Ascending aorta (tissue), 2 donors: ENCODE data around the gene PRXL2B. TPM values are rescaled to one million over a fixed set of nuclear protein-coding genes. Genes with fewer than 3 reads are reported as not detected.
"Not testable (repeated sequence)": the region's sequence is repeated elsewhere in the genome, so short reads cannot be mapped to it uniquely, and the experiment has no call there.

Source experiments
- DNase-seq, 2 donors: peaks; one replicate each; pipeline ENCODE4 v3.0.0-alpha.2; 2019; ENCODE audit warnings: low spot score in 2 of 2
- H3K27ac ChIP-seq, 2 donors: fragments of 200-600 bp; sonication (generic); one replicate each; pipeline ENCODE4 v1.5.1; 2016 to 2017; ENCODE audit warnings: mild to moderate bottlenecking in 1 of 2
- H3K27me3 ChIP-seq: fragments of 200-600 bp; sonication (generic); one replicate; pipeline ENCODE4 v1.5.1; 2017
- H3K36me3 ChIP-seq, 2 donors: fragments of 200-600 bp; sonication (generic); one replicate each; pipeline ENCODE4 v1.5.1; 2016
- H3K4me1 ChIP-seq, 2 donors: fragments of 200-600 bp; sonication (generic); one replicate each; pipeline ENCODE4 v1.5.1; 2016 to 2017; ENCODE audit warnings: mild to moderate bottlenecking in 1 of 2
- H3K4me3 ChIP-seq, 2 donors: fragments of 200-600 bp; sonication (generic); one replicate each; pipeline ENCODE4 v1.5.1; 2016 to 2017; ENCODE audit warnings: mild to moderate bottlenecking in 1 of 2
- H3K9me3 ChIP-seq, 2 donors: fragments of 200-600 bp; sonication (generic); one replicate each; pipeline ENCODE4 v1.5.1; 2016
- intact Hi-C: fragments of 100-400 bp; cut with DNase I; formaldehyde crosslinking; loops from one replicate; pipeline ENCODE4 v1.15.1; 2023
- total RNA-seq: library from RNA; depleted of rRNA; stranded (reverse); fragments of >200 nt; gene quantifications from one replicate; pipeline ENCODE4 v1.1.0, GENCODE V29; 2016
- TF ChIP-seq, protein P1 (sequence below), 3 experiments: fragments of 200-600 bp in 2 of 3; fragments of 450-650 bp in 1 of 3; sonication (generic) in 2 of 3; IDR thresholded peaks; one replicate each; pipeline ENCODE4 v1.5.1; 2016 to 2019; ENCODE audit warnings: antibody characterized with exemption in 3 of 3, mild to moderate bottlenecking in 1 of 3, moderate library complexity in 1 of 3

Gene PRXL2B
- total RNA-seq, 1 donor from 2014 or later, result 20.1 TPM

DNA sequence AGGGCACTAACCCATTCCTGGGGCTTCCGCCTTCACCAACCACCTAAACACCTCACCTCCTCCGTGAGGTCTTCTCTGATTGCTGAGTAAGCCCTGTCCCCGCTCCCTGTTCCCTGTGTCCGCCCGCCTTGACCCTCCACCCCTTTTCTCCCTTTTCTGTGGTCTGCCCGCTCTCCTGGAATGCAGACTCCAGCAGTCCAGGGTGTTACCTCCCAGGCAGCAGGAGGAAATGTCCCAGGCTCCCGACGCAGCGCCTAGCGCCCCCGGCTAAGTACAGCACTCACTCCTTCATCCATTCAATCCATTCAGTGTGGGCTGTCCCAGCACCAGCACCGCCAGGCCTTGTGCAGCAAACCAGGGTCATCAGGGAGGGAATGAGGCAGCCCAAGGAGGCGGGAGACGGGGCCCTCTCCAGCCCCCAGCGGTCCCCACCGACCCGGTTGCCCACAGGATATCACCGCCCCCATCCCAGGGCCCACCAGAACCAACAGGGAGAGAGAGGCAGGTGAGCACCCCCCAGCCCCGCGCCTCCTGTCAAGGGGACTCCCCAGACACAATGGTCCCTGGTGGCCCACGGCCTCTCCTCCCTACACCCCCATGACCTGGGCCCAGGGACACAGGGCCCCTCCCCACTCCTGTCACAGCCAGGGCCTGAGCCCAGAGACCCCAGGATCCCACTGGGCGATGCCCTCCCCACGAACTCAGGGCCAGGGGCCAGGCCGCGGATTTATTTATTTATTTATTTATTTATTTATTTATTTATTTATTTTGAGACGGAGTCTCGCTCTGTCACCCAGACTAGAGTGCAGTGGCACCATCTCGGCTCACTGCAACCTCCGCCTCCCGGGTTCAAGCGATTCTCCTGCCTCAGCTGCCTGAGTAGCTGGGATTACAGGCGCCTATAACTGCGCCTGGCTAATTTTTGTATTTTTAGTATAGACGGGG lies 20.2 kb upstream of the PRXL2B start:
- intact Hi-C loops, result no loop called here
- no peaks in the 10 kb centered on the region for H3K4me1 ChIP-seq
- H3K9me3 ChIP-seq, result no peaks in the 10 kb centered on the region
- TF ChIP-seq, protein P1, sequence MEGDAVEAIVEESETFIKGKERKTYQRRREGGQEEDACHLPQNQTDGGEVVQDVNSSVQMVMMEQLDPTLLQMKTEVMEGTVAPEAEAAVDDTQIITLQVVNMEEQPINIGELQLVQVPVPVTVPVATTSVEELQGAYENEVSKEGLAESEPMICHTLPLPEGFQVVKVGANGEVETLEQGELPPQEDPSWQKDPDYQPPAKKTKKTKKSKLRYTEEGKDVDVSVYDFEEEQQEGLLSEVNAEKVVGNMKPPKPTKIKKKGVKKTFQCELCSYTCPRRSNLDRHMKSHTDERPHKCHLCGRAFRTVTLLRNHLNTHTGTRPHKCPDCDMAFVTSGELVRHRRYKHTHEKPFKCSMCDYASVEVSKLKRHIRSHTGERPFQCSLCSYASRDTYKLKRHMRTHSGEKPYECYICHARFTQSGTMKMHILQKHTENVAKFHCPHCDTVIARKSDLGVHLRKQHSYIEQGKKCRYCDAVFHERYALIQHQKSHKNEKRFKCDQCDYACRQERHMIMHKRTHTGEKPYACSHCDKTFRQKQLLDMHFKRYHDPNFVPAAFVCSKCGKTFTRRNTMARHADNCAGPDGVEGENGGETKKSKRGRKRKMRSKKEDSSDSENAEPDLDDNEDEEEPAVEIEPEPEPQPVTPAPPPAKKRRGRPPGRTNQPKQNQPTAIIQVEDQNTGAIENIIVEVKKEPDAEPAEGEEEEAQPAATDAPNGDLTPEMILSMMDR (IDR thresholded peaks at IDR 0.05), result no peak
- peaks cover 0 to 6% of the 10 kb centered on the region in 2 donors for H3K36me3 ChIP-seq
- no peak overlapping the region for H3K4me3 ChIP-seq
- no peak for DNase-seq
- H3K27me3 ChIP-seq, result no peaks in the 10 kb centered on the region
- no peak overlapping the region for H3K27ac ChIP-seq

DNA sequence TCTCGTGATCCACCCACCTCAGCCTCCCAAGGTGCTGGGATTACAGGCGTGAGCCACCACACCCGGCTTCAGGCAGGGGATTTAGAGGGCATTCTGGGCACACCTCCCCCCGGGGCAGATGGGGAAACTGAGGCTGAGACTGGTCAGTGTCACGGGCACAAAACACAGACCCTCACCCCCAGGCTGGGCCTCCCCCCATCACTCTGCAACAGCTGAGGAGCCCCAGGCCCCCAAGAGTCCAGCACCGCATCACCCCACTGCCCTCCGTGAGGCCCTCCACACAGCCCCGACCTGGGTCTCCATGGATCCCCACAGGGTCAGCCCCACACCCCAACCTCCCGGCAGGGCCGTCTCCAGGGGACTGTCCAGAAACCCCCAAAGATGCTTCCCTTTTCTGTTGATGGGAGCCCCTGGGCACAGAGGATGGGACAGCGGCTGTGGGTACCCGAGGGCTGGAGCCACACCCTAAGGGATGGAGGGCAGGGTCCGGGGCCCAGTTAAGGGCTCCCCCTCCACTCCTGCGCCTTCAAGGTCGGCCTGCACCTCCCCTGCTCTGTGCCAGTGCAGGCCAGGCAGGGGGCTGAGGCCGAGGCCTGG lies 19.4 kb upstream of the PRXL2B start:
- no peak for DNase-seq
- intact Hi-C loops, result no loop called here
- Histone ChIP-seq H3K36me3 (peaks cover 0 to under 1% of the 10 kb centered on the region in 2 donors), H3K27ac (no peak overlapping the region), H3K9me3 (no peaks in the 10 kb centered on the region), H3K4me1 (no peaks in the 10 kb centered on the region), H3K27me3 (no peaks in the 10 kb centered on the region), H3K4me3 (no peak overlapping the region)
- TF ChIP-seq, protein P1 (IDR thresholded peaks at IDR 0.05), result no peak

DNA sequence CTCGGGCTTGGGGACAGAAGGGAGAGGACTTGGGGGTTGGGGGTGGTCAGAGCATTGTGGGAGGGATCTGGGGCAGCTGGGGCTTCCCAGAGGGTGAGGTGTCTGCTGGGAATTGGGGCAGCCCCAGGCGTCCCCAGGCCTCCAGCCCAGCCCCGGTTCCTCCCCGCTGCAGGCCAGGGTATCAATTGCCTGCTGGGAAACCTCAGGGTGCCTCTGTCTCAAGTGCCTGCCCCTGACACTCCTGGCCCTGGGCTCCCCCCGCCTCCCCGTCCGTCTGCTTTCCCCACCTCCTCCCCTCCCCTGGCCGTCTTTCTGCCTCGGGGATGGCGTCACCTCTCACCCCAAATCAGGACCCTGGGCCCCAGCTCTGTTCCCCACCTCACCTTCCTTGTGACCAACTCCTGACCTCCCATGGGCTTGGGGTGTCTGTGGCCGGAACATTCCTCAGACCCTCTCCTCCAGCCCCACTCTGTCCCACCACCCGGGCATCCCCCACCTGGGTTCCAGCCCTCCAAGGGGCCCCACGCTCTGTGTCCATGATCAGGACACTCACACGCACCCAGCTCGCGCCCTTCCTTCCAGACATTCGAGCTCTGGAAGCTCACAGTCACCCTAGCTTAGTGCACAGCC lies 18.3 kb upstream of the PRXL2B start:
- H3K4me3 ChIP-seq, H3K4me1 ChIP-seq, intact Hi-C loops, H3K36me3 ChIP-seq, H3K9me3 ChIP-seq, H3K27ac ChIP-seq, DNase-seq, H3K27me3 ChIP-seq: not testable (repeated sequence)

DNA sequence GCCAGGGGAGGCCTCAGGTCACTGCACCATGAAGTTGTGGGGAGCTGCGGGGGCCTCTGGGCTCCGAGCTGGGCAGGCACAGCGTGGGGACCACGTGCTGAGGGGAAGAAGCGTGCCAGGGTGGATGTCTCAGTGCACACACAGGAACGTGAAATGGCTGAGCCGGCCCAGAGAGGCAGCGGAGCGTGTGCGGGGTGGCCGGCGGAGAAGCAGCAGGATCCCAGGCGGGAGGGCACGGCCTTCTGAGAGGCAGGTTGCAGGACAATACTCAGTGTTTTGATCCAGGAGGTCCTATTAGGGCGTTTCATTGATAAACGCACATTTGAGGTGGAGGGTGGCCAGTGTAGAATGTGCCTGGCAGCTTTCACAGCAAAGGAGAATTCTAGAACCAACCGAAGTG lies 17.5 kb upstream of the PRXL2B start:
- intact Hi-C loops, result no loop called here
- Histone ChIP-seq H3K36me3 (no peaks in the 10 kb centered on the region), H3K27me3 (no peaks in the 10 kb centered on the region), H3K27ac (no peak overlapping the region), H3K9me3 (peaks cover 3 to 8% of the 10 kb centered on the region in 2 donors), H3K4me1 (no peaks in the 10 kb centered on the region), H3K4me3 (no peak overlapping the region)
- no peak for DNase-seq
- TF ChIP-seq, protein P1 (IDR thresholded peaks at IDR 0.05), result no peak

DNA sequence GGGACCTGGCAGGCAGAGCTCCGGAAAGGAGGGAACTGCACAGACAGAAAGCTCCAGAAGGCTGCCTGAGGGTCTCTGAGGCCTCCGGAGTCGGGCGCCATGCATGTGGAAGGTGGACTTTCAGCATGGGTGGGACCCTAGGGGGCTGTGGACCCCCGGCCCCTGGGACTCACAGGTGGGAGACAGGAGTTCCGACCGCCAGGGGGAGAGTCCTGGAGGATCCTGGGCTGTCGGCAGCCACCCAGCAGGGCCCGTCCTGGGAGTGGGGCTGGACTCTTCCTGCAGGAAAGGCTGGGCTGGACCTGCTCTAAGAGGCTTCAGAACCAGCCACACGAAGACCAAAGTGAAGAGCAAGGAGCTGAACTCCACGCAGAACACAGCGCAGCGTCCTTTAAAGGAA lies 16.9 kb upstream of the PRXL2B start:
- H3K27me3 ChIP-seq, DNase-seq, H3K27ac ChIP-seq, intact Hi-C loops, H3K4me1 ChIP-seq, H3K4me3 ChIP-seq, H3K36me3 ChIP-seq, H3K9me3 ChIP-seq: not testable (repeated sequence)

DNA sequence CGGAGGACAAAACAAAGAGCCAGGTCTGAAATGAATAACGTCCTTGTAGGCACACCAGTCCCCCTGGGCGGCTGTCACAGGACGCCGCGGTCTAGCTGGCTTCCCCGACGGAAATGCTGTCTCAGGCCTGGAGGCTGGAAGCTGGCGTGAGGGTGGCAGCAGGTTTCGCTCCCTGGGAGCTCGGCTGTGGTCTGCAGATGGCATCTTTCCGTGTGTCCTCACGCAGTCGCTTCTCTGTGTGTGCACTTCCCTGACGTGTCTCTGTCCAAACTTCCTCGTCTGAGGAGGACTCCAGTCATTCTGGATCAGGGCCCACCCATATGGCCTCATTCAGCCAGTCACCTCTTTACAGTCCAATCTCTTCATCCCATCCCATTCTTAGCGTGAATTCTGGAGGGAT lies 16.2 kb upstream of the PRXL2B start:
- H3K36me3 ChIP-seq, result no peaks in the 10 kb centered on the region
- DNase-seq, result peak in 1 of 2 donors; percentile 59
- H3K4me1 ChIP-seq, result no peaks in the 10 kb centered on the region
- TF ChIP-seq, protein P1 (IDR thresholded peaks at IDR 0.05), result no peak
- H3K27me3 ChIP-seq, result no peaks in the 10 kb centered on the region
- intact Hi-C loops, result no loop called here
- no peak overlapping the region for H3K4me3 ChIP-seq
- H3K27ac ChIP-seq, result no peak overlapping the region
- H3K9me3 ChIP-seq, result peaks cover 3 to 8% of the 10 kb centered on the region in 2 donors
